HG03045 (cell line): ENCODE measurements around the gene DGCR6.
A peak's percentile ranks its signal among the peaks of the same experiment; 100 is the strongest.
"Not testable (repeated sequence)": the region's sequence is repeated elsewhere in the genome, so short reads cannot be mapped to it uniquely, and the experiment has no call there.

Source experiments
- ATAC-seq: cut with Tn5 transposase; IDR thresholded peaks from one replicate; pipeline ENCODE4 v1.9.1; 2021; ENCODE audit warnings: mild to moderate bottlenecking, moderate library complexity; ENCODE audit not compliant: unreplicated experiment

The DGCR6 gene

GRCh38 chr22:18905540-18906409, at the start of gene DGCR6:
TSS of gene DGCR6 (plus strand) at chr22:18906320. CDS start at chr22:18906375, 55 bp downstream.
- ATAC-seq, result peak; percentile 88

DNA sequence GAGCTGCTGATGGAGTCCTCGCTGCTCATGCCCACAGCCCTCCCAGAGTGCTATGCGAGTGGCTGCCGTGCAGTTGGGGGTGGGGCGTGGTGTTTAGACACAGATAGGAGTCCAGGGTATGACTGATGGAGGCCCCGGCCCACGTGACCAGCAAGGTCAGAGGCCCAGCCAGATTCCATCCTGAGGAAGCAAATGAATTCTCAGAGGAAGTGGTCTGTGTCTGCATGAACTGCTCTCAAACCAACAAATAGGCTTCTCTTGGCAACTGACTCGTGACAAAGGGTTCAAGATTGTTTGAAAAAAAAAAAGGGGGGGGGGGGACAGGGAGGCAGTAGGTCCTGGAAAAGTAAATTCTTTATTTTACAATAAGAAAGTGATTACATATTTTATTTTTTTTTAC, 46.8 kb upstream of the DGCR6 start:
- not testable (repeated sequence) for ATAC-seq

GRCh38 chr22:18881260-18881659, 24.9 kb upstream of the DGCR6 start:
- not testable (repeated sequence) for ATAC-seq

GRCh38 chr22:18884465-18884864, 21.7 kb upstream of the DGCR6 start:
- not testable (repeated sequence) for ATAC-seq

DNA sequence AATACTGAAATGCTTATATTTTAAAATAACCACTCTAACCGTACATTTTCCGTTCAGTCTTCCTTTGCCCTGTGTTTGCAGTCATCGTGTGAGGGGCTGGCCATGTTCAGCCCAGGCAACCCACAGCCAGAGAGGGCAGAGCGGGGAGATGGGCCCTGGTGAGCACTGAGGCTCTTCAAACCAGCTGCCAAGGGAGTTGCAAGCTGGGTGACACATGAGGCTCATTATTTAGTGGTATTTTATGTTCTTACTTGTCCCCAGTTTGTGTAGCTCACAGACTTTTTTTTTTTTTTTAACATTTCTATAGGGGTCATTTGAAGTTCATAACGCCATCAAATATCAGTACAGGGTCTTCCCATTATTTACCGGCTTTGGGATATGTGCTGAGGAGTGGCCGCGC, 18.0 kb upstream of the DGCR6 start:
- no peak for ATAC-seq

- not testable (repeated sequence) for ATAC-seq
These were observed 15.5 kb upstream of the DGCR6 start for GRCh38 chr22:18890510-18891192.

GRCh38 chr22:18893775-18894174, 12.3 kb upstream of the DGCR6 start:
- ATAC-seq, result not testable (repeated sequence)

- ATAC-seq, result not testable (repeated sequence)
These were observed 10.0 kb upstream of the DGCR6 start for GRCh38 chr22:18896037-18896657.

- ATAC-seq, result peak; percentile 25
These were observed 258 bp downstream of the DGCR6 start for GRCh38 chr22:18906410-18906745.

- no peak for ATAC-seq
These were observed 776 bp downstream of the DGCR6 start for GRCh38 chr22:18906896-18907295.

- no peak for ATAC-seq
These were observed 3.4 kb downstream of the DGCR6 start for GRCh38 chr22:18909556-18909955.

DNA sequence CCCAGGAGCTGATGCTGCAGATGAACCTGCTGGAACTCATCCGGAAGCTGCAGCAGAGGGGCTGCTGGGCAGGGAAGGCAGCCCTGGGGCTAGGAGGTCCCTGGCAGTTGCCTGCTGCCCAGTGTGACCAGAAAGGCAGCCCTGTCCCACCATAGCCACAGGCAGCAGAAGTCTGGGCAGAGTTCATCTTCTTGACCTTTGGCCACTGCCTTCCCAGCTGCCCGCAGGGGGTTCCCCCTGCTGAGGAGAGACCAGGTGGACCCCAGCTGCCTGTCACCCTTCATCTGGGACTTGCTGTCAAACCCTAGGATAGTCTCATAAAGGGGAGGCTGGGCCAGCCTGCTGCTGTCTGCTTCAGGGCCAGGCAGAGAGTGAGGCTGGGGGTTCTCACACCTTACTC, 5.4 kb downstream of the DGCR6 start:
- not testable (repeated sequence) for ATAC-seq

DNA sequence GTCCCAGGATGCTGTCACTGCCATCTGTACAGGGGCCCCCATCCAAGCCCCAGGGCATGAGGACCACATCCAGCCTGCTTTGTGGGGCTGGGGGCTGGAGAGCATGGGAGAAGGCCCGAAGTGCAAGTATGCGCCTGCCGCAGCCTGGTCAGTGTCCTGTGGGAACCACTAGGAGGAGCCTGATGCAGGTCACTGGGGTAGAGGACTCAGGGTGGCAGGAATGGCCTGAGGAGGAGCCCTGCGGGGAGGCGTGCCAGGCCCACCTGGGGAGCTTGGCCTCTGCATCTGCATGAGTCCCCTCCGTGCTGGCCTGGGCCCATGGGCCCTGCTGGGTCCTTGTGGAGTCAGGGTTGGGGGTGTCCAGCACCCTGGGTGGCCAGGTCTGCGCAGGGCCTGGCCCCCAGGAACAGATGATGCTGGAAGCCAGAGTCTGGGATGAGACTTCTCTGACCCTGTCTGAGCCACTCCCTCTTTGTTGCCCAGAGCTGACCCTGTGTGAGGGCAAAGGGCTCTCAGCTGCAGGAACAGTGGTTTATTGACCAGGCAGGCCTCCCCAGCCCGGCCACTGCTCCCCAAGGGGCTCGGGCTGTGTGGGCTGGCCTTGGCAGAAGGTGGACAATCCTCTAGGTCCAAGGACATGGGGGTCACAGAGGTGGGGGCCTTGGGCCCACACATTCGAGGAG, 6.3 kb downstream of the DGCR6 start:
- not testable (repeated sequence) for ATAC-seq

GRCh38 chr22:18914558-18914957, 8.4 kb downstream of the DGCR6 start:
- ATAC-seq, result not testable (repeated sequence)

- not testable (repeated sequence) for ATAC-seq
These were observed 9.4 kb downstream of the DGCR6 start for GRCh38 chr22:18915550-18915949.

DNA sequence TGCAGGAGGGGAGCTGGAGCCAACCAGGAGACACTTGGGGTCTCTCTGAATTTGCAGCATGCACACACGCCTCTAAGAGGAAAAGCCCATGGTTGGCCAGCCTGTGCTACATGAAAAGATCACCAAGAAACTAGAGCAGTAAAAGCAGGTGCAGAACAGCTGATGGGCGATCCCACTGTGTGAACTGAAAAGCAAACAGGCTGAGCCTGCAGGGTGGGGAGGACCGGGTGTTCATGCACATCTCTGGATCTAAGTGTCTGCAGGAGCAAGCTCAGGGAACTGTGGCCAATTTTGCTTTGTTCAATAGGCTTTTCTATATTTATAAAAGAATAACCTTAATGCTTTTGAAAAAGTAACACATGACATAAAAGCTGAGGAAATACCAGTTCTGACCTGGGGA, 11.7 kb downstream of the DGCR6 start:
- ATAC-seq, result not testable (repeated sequence)

DNA sequence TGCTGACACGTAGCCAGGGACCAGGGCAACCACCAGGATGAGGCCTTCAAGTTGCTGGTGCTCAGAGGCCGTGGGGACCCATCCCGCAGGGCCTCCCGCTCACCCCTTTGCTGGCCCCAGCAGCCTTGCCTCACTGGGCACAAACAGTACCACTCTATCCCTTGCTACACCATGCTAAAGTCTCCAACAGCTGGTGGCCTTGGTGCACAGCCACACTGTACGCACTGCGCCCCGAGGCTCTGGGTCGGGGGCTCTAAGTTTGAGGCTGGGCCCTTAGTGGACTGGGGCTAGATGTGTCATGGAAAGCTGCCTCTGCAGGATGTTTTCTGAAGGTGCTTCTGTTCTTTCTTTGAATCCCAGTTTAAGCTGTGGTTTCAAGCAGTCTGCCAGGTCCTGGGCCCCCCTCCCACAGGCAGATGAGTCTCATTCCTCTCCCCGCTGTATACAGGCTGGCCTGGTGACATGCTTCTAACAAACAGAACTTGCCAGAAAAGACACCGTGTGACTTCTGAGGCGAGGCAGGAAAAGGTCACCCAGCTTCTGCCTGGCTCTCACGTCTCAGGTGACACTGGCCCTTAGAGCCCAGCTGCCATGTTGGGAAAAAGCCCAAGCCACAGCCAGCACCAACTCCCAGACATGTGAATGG, 14.3 kb downstream of the DGCR6 start:
- ATAC-seq, result not testable (repeated sequence)

DNA sequence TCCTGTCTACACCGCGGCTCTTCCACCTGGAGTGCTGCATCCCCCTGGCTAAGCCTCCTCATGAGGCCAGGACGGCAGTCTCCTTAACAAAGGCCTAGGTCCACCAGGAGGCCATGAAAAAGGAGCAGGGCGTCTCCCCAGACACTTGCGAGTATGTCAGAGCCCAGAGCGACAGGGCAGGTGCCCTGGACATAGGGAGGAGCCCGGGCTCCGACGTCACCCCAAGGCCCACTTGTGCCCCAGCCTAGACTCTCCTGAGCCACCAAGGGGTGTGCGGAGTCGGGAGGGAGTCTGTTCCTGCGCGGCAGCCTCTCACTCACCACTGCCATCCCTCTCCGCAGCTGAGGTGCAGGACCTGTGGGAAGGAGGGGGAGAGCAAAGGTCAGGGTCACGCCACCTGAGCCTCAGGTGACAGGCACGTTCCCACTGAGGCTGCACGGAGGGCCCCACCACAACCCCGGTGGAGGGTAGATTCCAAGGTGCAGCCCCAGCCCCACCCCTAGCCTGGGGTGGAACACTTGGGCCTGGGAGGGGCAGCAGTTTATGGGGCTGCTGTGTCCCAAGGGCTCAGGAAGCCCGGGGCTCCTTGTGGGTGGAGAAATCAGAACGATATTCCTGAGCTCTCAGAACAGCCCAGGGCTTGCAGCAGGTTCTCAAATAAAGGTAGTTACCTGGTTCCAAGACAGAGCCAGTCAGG, 19.4 kb downstream of the DGCR6 start:
- ATAC-seq, result no peak

- ATAC-seq, result no peak
These were observed 20.9 kb downstream of the DGCR6 start for GRCh38 chr22:18927020-18927419.

DNA sequence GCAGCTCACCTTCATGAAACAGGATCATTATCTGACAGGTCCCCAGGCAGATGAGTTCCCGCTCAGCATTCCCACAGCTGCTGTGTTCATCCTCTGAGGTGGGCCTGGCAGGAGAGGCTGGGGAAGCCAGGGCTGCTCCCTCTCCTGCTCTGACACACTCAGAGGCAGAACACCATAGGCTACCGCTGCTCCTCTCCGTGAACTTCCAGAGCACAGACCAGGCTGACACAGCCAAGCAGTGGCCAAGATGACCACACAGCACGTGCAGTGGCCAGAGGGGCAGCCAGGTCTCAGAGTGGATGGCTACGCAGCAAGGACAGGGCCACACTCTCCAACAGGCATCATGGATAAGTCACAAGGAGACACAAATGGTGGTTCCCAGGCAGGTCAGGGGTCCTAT, 21.5 kb downstream of the DGCR6 start:
- no peak for ATAC-seq
